ENCODE data around the gene IFITM10. TPM values are rescaled to one million over a fixed set of nuclear protein-coding genes. Genes with fewer than 3 reads are reported as not detected.
A peak's percentile ranks its signal among the peaks of the same experiment; 100 is the strongest.

The IFITM10 gene
- total RNA-seq, 3 donors from 2014 or later: 0.46 to 2.8 (median 1.9) TPM

DNA sequence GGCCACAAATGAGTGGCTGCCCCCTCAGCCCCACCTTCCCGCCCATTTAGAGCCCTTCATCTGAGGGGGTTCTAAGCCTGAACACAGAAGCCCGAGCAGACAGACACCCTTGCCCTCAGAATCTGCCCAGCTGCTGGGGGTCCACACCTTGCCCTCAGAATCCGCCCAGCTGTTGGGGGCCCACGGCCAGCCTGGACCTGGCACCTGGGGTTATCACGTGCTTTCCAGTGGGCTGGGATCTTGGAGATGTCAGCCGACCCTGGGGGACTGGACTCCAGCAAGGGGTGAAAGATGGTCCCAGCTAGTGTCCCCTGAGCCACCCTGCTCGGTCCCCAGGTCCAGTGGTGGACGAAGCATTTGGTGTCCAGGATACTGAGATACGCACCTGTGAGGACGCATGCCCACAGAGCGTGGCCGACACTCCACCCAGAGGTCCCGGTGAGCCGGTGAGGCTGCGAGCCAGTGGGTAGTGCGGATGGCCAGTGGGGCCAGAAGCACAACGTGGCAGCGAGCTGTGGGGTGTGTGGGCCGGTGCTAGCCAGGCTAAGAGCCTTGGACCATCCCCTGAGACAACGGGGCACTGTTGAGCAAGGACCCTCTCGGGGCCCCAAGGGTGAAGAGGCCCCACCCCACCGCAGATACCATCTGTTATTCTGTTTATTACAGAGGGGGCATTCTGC lies 16.5 kb upstream of the IFITM10 start:
- TF ChIP-seq, protein P1, sequence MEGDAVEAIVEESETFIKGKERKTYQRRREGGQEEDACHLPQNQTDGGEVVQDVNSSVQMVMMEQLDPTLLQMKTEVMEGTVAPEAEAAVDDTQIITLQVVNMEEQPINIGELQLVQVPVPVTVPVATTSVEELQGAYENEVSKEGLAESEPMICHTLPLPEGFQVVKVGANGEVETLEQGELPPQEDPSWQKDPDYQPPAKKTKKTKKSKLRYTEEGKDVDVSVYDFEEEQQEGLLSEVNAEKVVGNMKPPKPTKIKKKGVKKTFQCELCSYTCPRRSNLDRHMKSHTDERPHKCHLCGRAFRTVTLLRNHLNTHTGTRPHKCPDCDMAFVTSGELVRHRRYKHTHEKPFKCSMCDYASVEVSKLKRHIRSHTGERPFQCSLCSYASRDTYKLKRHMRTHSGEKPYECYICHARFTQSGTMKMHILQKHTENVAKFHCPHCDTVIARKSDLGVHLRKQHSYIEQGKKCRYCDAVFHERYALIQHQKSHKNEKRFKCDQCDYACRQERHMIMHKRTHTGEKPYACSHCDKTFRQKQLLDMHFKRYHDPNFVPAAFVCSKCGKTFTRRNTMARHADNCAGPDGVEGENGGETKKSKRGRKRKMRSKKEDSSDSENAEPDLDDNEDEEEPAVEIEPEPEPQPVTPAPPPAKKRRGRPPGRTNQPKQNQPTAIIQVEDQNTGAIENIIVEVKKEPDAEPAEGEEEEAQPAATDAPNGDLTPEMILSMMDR (IDR thresholded peaks at IDR 0.05): no peak
- DNase-seq: peak in 1 of 3 donors; percentile 27
- Histone ChIP-seq H3K4me3 (no peak overlapping the region), H3K9me3 (no peaks in the 10 kb centered on the region), H3K36me3 (ENCODE audit: low read depth) (no peaks in the 10 kb centered on the region), H3K4me1 (ENCODE audit: low read depth) (peaks cover 21% of the 10 kb centered on the region)
- intact Hi-C loops (cut with DNase I, micrococcal nuclease): no loop called here
- no peak for ATAC-seq

DNA sequence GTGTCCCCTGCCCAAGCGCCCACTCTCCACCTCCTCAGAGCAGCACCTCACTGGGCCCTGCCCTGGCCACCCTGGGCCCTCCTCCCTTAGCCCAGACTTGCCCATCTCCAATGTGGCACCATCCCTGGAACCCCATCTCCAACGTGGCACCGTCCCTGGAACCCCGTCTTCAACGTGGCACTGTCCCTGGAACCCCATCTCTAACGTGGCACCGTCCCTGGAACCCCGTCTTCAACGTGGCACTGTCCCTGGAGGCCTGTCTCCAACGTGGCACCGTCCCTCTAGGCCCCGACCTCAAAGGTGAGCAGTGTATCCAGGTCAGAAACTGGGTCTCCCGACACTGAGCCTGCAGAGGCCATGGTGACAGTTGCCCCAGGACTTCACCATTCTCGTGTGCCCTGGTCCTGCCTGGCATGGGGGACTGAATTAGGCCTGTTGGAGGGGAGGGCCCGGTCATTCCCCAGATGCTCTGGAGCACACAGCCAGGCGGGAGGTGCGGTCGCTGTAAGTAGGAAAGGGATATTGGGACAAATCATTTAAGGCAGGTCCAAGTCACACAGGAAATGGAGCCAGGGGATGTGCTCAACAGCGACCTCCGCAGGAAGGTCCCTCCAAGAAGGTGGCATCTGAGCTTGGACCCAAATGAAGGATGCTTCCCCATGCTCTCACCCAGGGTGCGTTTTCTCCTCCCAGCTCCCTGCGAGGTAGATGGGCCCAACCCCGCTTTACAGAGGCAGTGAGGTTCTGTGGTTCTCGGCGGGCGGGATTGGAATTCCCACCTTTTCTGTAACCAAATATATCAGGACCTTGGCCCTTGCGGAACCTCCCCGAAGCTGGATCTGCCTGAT lies 15.7 kb upstream of the IFITM10 start:
- Histone ChIP-seq H3K4me3 (no peak overlapping the region), H3K4me1 (ENCODE audit: low read depth) (peaks cover 29% of the 10 kb centered on the region), H3K9me3 (no peaks in the 10 kb centered on the region), H3K36me3 (ENCODE audit: low read depth) (no peaks in the 10 kb centered on the region)
- intact Hi-C loops (cut with DNase I, micrococcal nuclease): no loop called here
- ATAC-seq (no peak), DNase-seq (peak in 1 of 3 donors; percentile 32)
- TF ChIP-seq, protein P1 (IDR thresholded peaks at IDR 0.05): no peak

DNA sequence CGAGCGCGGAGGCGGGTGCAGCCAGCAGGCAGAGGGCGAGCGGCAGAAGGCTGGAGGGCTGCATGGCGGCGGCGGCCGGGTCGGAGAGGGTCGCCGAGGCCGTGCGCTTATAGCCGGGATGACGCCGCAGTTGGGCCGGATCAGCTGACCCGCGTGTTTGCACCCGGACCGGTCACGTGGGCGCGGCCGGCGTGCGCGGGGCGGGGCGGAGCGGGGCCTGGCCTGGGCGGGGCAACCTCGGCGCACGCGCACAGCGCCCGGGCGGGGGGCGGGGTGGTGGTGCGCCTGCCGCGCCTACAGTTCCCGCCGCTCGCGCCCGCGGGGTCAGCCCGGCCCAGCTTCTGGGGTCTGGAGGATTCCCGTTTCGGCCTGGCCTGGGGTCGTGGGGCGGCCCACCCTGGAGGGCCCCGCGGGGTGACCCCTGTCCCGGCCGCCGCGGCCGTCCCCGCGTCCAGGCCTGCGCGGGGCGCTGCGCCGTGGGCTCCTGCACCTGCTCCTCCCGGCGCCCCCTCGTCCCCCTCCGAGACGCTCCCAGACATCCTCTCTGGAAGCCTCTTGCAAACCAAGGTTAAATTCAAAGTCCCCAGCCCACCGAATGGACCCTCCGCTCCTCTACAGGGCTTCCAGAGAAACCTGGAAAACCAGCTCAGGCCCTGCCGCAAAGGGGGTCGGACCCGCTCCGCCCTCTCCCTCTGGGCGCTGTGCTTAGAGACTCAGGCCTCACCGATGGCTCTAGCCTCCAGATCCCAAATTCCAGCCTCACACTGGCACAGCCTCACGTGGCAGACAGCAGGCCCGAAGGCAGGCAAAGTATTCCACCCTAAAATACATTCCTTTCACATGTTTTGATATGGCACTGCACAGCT lies 13.6 kb upstream of the IFITM10 start, which contains the start of gene CTSD:
TSS of gene CTSD (minus strand) at position 132 of the 866 bp plus-strand sequence. CDS start at position 64, 68 bp downstream.
- H3K4me1 ChIP-seq (ENCODE audit: low read depth): peaks cover 38% of the 10 kb centered on the region
- peak within 1 kb of the TSS; percentile 97 for H3K4me3 ChIP-seq
- DNase-seq: peak; percentile 93 to 95 (median 93)
- H3K36me3 ChIP-seq (ENCODE audit: low read depth): no peaks in the 10 kb centered on the region
- peak; percentile 86 for ATAC-seq
- intact Hi-C loops (cut with DNase I, micrococcal nuclease): loop anchor here in 1 of 2 donors (5.0 kb wide), 1 partner anchor 68 kb away; the partner anchor contains the start of gene SYT8
- no peaks in the 10 kb centered on the region for H3K9me3 ChIP-seq
- TF ChIP-seq, protein P1 (IDR thresholded peaks at IDR 0.05): no peak

DNA sequence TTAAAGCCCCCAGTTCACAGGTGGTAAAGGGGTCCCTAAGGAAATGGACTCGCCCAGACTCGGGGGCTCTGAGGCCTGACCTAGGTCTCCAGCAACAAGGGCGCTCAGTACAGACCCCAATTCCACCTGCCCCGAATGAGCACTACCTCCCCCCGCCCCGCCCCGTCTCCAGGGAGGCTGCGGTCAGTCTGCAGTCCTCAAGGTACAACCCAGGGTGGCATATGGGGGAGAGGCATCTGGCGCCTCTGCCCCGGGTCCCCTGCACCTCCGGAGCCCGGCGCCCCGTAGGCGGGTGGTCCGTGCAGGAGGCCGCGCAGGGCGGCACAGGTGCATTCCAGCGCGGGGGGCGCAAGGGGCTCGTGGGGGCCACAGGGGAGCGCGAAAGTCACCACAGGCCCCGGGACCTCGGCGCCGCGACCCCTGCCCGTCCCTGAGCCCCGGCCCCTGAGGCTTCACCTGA lies 13.0 kb upstream of the IFITM10 start:
- intact Hi-C loops (cut with DNase I, micrococcal nuclease): loop anchor here in 1 of 2 donors (5.0 kb wide), 1 partner anchor 69 kb away; the partner anchor contains the start of gene SYT8
- TF ChIP-seq, protein P1 (IDR thresholded peaks at IDR 0.05): no peak
- DNase-seq (peak in 2 of 3 donors; percentile 69 to 74), ATAC-seq (peak; percentile 48)
- H3K9me3 ChIP-seq: no peaks in the 10 kb centered on the region
- H3K4me3 ChIP-seq: peak overlapping the region; percentile 97
- no peaks in the 10 kb centered on the region for H3K36me3 ChIP-seq (ENCODE audit: low read depth)
- peaks cover 31% of the 10 kb centered on the region for H3K4me1 ChIP-seq (ENCODE audit: low read depth)
